ENCODE measurements around the gene LSM10. TPM values are rescaled to one million over a fixed set of nuclear protein-coding genes. Genes with fewer than 3 reads are reported as not detected.

LSM10 gene
- total RNA-seq, 1 donor from 2014 or later: 57.0 TPM

GRCh38 chr1:36414384-36414783 lies 16.7 kb upstream of the LSM10 start:
- no peak for ATAC-seq (ENCODE audit: poor library complexity)
- no peak for DNase-seq
- intact Hi-C loops (cut with DNase I): no loop called here

- intact Hi-C loops (cut with DNase I): no loop called here
- ATAC-seq (ENCODE audit: poor library complexity) (no peak), DNase-seq (no peak)
Measured at GRCh38 chr1:36411674-36412648, 14.3 kb upstream of the LSM10 start.

GRCh38 chr1:36408479-36408878 lies 10.8 kb upstream of the LSM10 start:
- intact Hi-C loops (cut with DNase I): no loop called here
- ATAC-seq (ENCODE audit: poor library complexity) (no peak), DNase-seq (no peak)

- DNase-seq (no peak), ATAC-seq (ENCODE audit: poor library complexity) (no peak)
- intact Hi-C loops (cut with DNase I): no loop called here
Measured at GRCh38 chr1:36406440-36406839, 8.7 kb upstream of the LSM10 start.

- ATAC-seq (ENCODE audit: poor library complexity) (no peak), DNase-seq (no peak)
- intact Hi-C loops (cut with DNase I): no loop called here
Measured at GRCh38 chr1:36402504-36402890, 4.8 kb upstream of the LSM10 start.

GRCh38 chr1:36401602-36402503 lies 4.1 kb upstream of the LSM10 start:
- ATAC-seq (ENCODE audit: poor library complexity) (no peak), DNase-seq (no peak)
- intact Hi-C loops (cut with DNase I): no loop called here

- ATAC-seq (ENCODE audit: poor library complexity) (peak; percentile 45), DNase-seq (peak; percentile 88)
- intact Hi-C loops (cut with DNase I): no loop called here
Measured at GRCh38 chr1:36400825-36401601, 3.3 kb upstream of the LSM10 start.

- intact Hi-C loops (cut with DNase I): no loop called here
- ATAC-seq (ENCODE audit: poor library complexity) (no peak), DNase-seq (no peak)
Measured at GRCh38 chr1:36400514-36400824, 2.8 kb upstream of the LSM10 start.

- intact Hi-C loops (cut with DNase I): no loop called here
Measured at GRCh38 chr1:36398370-36398977, 766 bp upstream of the LSM10 start.

GRCh38 chr1:36397083-36397377 lies 678 bp downstream of the LSM10 start:
- ATAC-seq (ENCODE audit: poor library complexity) (peak; percentile 59), DNase-seq (no peak)
- intact Hi-C loops (cut with DNase I): no loop called here

More at GRCh38 chr1:36398370-36398977, 766 bp upstream of the LSM10 start:
- no peak for DNase-seq
- no peak for ATAC-seq (ENCODE audit: poor library complexity)

- ATAC-seq (ENCODE audit: poor library complexity) (no peak), DNase-seq (peak; percentile 17)
- intact Hi-C loops (cut with DNase I): no loop called here
Measured at GRCh38 chr1:36396359-36396758, 1.3 kb downstream of the LSM10 start.

- intact Hi-C loops (cut with DNase I): no loop called here
- DNase-seq (peak; percentile 20), ATAC-seq (ENCODE audit: poor library complexity) (no peak)
Measured at GRCh38 chr1:36393686-36394085, 4.0 kb downstream of the LSM10 start.

GRCh38 chr1:36392836-36393235 lies 4.9 kb downstream of the LSM10 start:
- DNase-seq (peak; percentile 2), ATAC-seq (ENCODE audit: poor library complexity) (no peak)
- intact Hi-C loops (cut with DNase I): no loop called here

- intact Hi-C loops (cut with DNase I): no loop called here
- peak; percentile 5 for DNase-seq
- ATAC-seq (ENCODE audit: poor library complexity): no peak
Measured at GRCh38 chr1:36391271-36391670, 6.4 kb downstream of the LSM10 start.

- ATAC-seq (ENCODE audit: poor library complexity) (no peak), DNase-seq (peak; percentile 4)
- intact Hi-C loops (cut with DNase I): no loop called here
Measured at GRCh38 chr1:36390411-36390810, 7.3 kb downstream of the LSM10 start.

GRCh38 chr1:36389999-36390398 lies 7.7 kb downstream of the LSM10 start:
- DNase-seq (peak; percentile 4), ATAC-seq (ENCODE audit: poor library complexity) (no peak)
- intact Hi-C loops (cut with DNase I): no loop called here

GRCh38 chr1:36389261-36389660 lies 8.4 kb downstream of the LSM10 start:
- intact Hi-C loops (cut with DNase I): no loop called here

GRCh38 chr1:36387141-36387949 lies 10.4 kb downstream of the LSM10 start:
- intact Hi-C loops (cut with DNase I): no loop called here
- DNase-seq: peak; percentile 60

More at GRCh38 chr1:36389261-36389660, 8.4 kb downstream of the LSM10 start:
- ATAC-seq (ENCODE audit: poor library complexity) (no peak), DNase-seq (no peak)

More at GRCh38 chr1:36387141-36387949, 10.4 kb downstream of the LSM10 start:
- peak; percentile 3 for ATAC-seq (ENCODE audit: poor library complexity)
